Subcutaneous abdominal adipose tissue (tissue), 5 donors: ENCODE data around the gene CATSPERD.

Source experiments
- H3K27ac ChIP-seq: one replicate; pipeline ENCODE4 v1.7.0; 2013; ENCODE audit warnings: low read depth, mild to moderate bottlenecking, inconsistent platforms, low read length, moderate library complexity
- H3K27me3 ChIP-seq, 5 donors: one replicate each; pipeline ENCODE4 v1.7.0; 2013; ENCODE audit warnings: low read length in 5 of 5, inconsistent platforms in 1 of 5; ENCODE audit not compliant: control insufficient read depth in 5 of 5, insufficient read depth in 4 of 5
- H3K36me3 ChIP-seq, 5 donors: one replicate each; pipeline ENCODE4 v1.7.0; 2013; ENCODE audit warnings: low read length in 5 of 5; ENCODE audit not compliant: control insufficient read depth in 5 of 5, insufficient read depth in 5 of 5
- H3K4me1 ChIP-seq, 5 donors: one replicate each; pipeline ENCODE4 v1.7.0; 2013; ENCODE audit warnings: low read length in 5 of 5, mild to moderate bottlenecking in 3 of 5, moderate library complexity in 1 of 5; ENCODE audit not compliant: control insufficient read depth in 5 of 5, insufficient read depth in 5 of 5
- H3K4me3 ChIP-seq, 5 donors: one replicate each; pipeline ENCODE4 v1.7.0; 2013; ENCODE audit warnings: low read length in 5 of 5, low read depth in 1 of 5
- H3K9ac ChIP-seq, 5 donors: one replicate each; pipeline ENCODE4 v1.7.0; 2013; ENCODE audit warnings: low read length in 5 of 5, mild to moderate bottlenecking in 4 of 5, moderate library complexity in 3 of 5
- H3K9me3 ChIP-seq, 5 donors: one replicate each; pipeline ENCODE4 v1.7.0; 2013; ENCODE audit warnings: low read length in 5 of 5; ENCODE audit not compliant: control insufficient read depth in 5 of 5
- donor health status: healthy.
- donor health status: healthy.
- donor health status: healthy.
- donor health status: healthy.
- donor health status: healthy.

CATSPERD gene

GRCh38 chr19:5678071-5678718 lies 42.2 kb upstream of the CATSPERD start:
- Histone ChIP-seq H3K9ac (peak overlapping the region in 1 of 5 donors; percentile 10), H3K36me3 (peaks cover 0 to 11% (median 5%) of the 10 kb centered on the region in 5 donors), H3K4me1 (peaks cover 3 to 20% (median 19%) of the 10 kb centered on the region in 5 donors), H3K9me3 (no peaks in the 10 kb centered on the region), H3K4me3 (no peak overlapping the region), H3K27ac (no peak overlapping the region), H3K27me3 (no peaks in the 10 kb centered on the region)

- Histone ChIP-seq H3K27me3 (no peaks in the 10 kb centered on the region), H3K9ac (peak overlapping the region; percentile 57 to 99 (median 89)), H3K27ac (peak overlapping the region; percentile 79), H3K36me3 (peaks cover 0 to 11% (median 5%) of the 10 kb centered on the region in 5 donors), H3K4me3 (peak overlapping the region; percentile 86 to 98 (median 95)), H3K4me1 (peaks cover 3 to 20% (median 19%) of the 10 kb centered on the region in 5 donors), H3K9me3 (no peaks in the 10 kb centered on the region)
These were observed 41.0 kb upstream of the CATSPERD start for GRCh38 chr19:5679289-5680083.

GRCh38 chr19:5680084-5680436 lies 40.4 kb upstream of the CATSPERD start:
- Histone ChIP-seq H3K36me3 (peaks cover 0 to 11% (median 5%) of the 10 kb centered on the region in 5 donors), H3K4me1 (peaks cover 3 to 20% (median 19%) of the 10 kb centered on the region in 5 donors), H3K27ac (peak overlapping the region; percentile 79), H3K9me3 (no peaks in the 10 kb centered on the region), H3K27me3 (no peaks in the 10 kb centered on the region), H3K4me3 (peak overlapping the region; percentile 86 to 98 (median 95)), H3K9ac (peak overlapping the region; percentile 57 to 99 (median 89))

GRCh38 chr19:5680437-5681368 lies 39.7 kb upstream of the CATSPERD start, which contains the start of the genes HSD11B1L and MICOS13:
TSS of gene HSD11B1L (plus strand) at chr19:5681027. CDS start at chr19:5684833, 3,806 bp downstream.
TSS of gene MICOS13 (minus strand) at chr19:5680516. CDS start at chr19:5680486, 30 bp downstream.
- Histone ChIP-seq H3K9ac (peak within 1 kb of the TSS; percentile 57 to 99 (median 89)), H3K9me3 (no peaks in the 10 kb centered on the region), H3K4me3 (peak within 1 kb of the TSS; percentile 86 to 98 (median 95)), H3K4me1 (peaks cover 3 to 20% (median 19%) of the 10 kb centered on the region in 5 donors), H3K36me3 (peaks cover 0 to 11% (median 5%) of the 10 kb centered on the region in 5 donors), H3K27me3 (no peaks in the 10 kb centered on the region), H3K27ac (peak within 1 kb of the TSS; percentile 79)

GRCh38 chr19:5681391-5682106 lies 38.9 kb upstream of the CATSPERD start:
- no peak overlapping the region for H3K27ac ChIP-seq

GRCh38 chr19:5682107-5682482 lies 38.3 kb upstream of the CATSPERD start:
- Histone ChIP-seq H3K4me3 (no peak overlapping the region), H3K4me1 (peaks cover 3 to 31% (median 27%) of the 10 kb centered on the region in 5 donors), H3K9me3 (no peaks in the 10 kb centered on the region), H3K27ac (no peak overlapping the region), H3K36me3 (peaks cover 0 to 11% (median 5%) of the 10 kb centered on the region in 5 donors), H3K9ac (no peak overlapping the region), H3K27me3 (no peaks in the 10 kb centered on the region)

More at GRCh38 chr19:5681391-5682106, 38.9 kb upstream of the CATSPERD start:
- Histone ChIP-seq H3K27me3 (no peaks in the 10 kb centered on the region), H3K4me1 (peaks cover 3 to 27% (median 24%) of the 10 kb centered on the region in 5 donors), H3K4me3 (peak overlapping the region; percentile 53 to 98 (median 92)), H3K9ac (peak overlapping the region in 1 of 5 donors; percentile 99), H3K9me3 (no peaks in the 10 kb centered on the region), H3K36me3 (peaks cover 0 to 11% (median 5%) of the 10 kb centered on the region in 5 donors)

GRCh38 chr19:5683177-5683886 lies 37.1 kb upstream of the CATSPERD start:
- H3K27me3 ChIP-seq: no peaks in the 10 kb centered on the region
- H3K9ac ChIP-seq: no peak overlapping the region
- H3K36me3 ChIP-seq: peaks cover 0 to 2% (median under 1%) of the 10 kb centered on the region in 5 donors
- H3K4me3 ChIP-seq: no peak overlapping the region
- peaks cover 3 to 38% (median 32%) of the 10 kb centered on the region in 5 donors for H3K4me1 ChIP-seq
- H3K9me3 ChIP-seq: no peaks in the 10 kb centered on the region
- no peak overlapping the region for H3K27ac ChIP-seq

GRCh38 chr19:5684694-5685430 lies 35.6 kb upstream of the CATSPERD start:
- no peak overlapping the region for H3K27ac ChIP-seq
- no peaks in the 10 kb centered on the region for H3K36me3 ChIP-seq
- no peaks in the 10 kb centered on the region for H3K27me3 ChIP-seq
- peaks cover 0 to 32% (median 24%) of the 10 kb centered on the region in 5 donors for H3K4me1 ChIP-seq
- no peak overlapping the region for H3K9ac ChIP-seq
- no peaks in the 10 kb centered on the region for H3K9me3 ChIP-seq
- H3K4me3 ChIP-seq: no peak overlapping the region
